Activated CD8-positive, alpha-beta memory T cell treated with anti-CD3 and anti-CD28 coated beads, Interleukin-2, amount 50 U/mL, for 1 hour (primary cell): ENCODE results near the gene PPP2R2C.
A peak's percentile ranks its signal among the peaks of the same experiment; 100 is the strongest.

Experiments used
- DNase-seq: peaks from one replicate; pipeline ENCODE4 v3.0.0-alpha.2; 2020; ENCODE audit errors: extremely low read depth

Gene PPP2R2C

GRCh38 chr4:6309777-6310176 is 162.6 kb downstream of the PPP2R2C start:
- DNase-seq, result no peak

DNA sequence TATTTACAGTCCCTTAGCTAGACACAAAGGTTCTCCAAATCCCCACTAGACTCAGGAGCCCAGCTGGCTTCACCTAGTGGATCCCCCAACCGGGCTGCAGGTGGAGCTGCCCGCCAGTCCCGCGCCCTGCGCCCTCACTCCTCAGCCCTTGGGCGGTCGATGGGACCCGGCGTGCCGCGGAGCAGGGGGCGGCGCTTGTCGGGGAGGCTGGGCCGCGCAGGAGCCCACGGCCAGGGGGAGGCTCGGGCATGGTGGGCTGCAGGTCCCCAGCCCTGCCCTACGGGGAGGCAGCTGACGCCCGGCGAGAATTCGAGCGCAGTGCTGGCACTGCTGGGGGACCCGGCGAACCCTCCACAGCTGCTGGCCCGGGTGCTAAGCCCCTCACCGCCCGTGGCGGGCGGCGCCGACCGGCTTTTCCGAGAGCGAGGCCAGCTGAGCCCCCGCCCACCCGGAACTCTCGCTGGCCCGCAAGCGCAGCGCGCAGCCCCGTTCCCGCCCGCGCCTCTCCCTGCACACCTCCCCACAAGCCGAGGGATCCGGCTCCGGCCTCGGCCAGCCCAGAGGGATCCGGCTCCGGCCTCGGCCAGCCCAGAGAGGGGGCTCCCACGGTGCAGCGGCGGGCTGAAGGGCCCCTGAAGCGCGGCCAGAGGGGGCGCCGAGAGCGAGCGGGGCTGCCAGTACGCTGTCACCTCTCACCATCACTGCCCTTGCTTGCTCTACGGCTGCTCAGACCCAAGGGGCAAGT is 163.3 kb downstream of the PPP2R2C start:
- DNase-seq, result peak; percentile 3

DNA sequence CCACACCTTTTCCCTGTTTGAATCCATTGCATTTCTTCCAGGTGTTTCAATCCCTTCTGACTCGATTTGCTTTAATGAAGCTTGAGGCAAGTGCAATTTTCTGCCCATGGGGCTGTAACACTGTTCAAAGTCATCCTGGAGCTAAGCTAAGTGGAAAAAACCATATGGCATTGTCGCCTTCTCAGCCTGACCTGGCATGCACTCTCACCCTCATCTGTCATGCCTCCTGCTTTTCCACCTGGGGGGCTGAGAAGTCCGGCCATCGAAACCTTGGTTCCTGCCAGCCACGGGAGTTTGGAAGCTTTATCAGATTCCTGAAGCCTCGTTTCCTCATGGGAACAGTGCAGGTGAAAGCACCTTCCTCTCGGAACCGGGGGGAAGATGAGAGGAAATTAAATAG is 164.5 kb downstream of the PPP2R2C start:
- no peak for DNase-seq

DNA sequence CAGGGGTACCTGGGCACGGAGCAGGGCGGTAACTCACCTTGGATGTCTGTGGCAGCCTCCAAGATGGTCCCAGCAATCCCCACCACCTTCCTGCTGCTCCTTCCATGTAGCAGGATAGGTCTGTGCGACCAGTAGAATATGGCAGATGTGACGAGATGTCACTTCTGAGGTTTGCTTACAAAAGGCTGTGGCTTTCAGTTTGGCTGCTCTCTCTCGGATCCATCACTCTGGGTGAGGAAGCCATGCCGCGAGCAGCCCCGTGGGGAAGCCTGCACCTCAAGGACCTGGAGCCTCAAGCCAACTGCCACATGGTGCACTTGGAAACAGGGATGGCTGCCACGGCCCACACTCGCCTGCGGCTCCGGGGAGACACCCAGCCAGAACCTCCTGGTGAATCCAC is 165.2 kb downstream of the PPP2R2C start:
- DNase-seq, result no peak

DNA sequence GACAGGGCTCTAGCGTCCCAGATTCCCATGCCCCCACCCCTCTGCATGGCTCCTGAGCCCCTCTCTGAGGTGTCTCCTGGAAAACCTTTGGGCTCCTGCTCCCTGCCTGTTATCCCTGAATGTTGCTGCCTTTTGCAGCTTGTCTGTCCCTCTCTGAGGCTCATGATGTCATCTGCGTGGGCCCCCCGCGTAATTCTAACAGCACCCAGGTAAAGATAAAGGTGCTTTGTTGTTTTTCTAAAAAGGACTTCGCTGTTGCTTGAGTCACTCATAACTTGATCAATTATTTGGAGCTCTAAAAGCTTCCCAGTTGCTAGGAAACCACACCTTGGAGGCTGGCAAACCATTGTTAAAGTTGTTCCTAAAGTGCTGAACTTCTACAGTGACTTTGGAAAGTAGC is 166.1 kb downstream of the PPP2R2C start:
- no peak for DNase-seq

DNA sequence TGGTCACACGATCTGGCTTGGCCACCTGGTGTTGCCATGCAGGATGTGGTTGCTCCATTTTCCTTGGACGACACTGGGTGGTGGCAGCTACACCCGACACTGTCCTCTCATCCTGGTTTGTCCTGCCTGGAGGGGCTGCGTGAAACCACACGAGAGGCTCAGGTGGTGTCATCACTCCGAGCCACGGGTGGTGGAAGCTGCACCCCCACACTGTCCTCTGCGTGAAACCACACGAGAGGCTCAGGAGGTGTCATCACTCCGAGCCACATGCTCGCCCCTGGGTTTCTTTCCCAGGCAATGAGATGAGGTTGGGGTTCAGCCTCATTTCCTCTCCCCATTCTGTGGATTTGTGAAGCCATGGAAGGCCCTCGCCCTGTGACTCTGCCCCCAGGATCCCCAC is 168.5 kb downstream of the PPP2R2C start:
- DNase-seq, result no peak

DNA sequence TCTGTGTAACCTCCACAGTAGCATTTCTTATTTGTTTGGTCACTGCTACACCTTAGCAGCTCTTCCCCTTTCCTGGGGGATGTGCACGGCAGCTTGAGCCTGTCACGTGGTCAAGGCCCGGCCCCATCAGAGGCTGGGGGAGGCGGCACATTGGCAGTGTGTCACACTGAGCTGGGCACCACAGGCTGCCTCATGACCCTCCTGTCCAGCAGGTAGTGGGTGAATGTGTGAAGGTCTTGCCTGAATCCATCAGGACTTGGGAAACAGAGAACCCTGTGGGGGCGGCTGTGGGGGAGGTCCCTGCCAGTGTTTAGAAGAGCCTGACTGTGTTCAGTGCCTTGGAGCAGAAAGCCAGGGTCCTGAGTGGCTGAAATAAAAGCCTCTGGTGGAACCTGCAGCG is 169.5 kb downstream of the PPP2R2C start:
- DNase-seq, result no peak

- no peak for DNase-seq
These were observed 170.5 kb downstream of the PPP2R2C start for GRCh38 chr4:6301732-6302442.

- no peak for DNase-seq
These were observed 171.2 kb downstream of the PPP2R2C start for GRCh38 chr4:6301051-6301731.

- DNase-seq, result no peak
These were observed 172.1 kb downstream of the PPP2R2C start for GRCh38 chr4:6300359-6300758.

DNA sequence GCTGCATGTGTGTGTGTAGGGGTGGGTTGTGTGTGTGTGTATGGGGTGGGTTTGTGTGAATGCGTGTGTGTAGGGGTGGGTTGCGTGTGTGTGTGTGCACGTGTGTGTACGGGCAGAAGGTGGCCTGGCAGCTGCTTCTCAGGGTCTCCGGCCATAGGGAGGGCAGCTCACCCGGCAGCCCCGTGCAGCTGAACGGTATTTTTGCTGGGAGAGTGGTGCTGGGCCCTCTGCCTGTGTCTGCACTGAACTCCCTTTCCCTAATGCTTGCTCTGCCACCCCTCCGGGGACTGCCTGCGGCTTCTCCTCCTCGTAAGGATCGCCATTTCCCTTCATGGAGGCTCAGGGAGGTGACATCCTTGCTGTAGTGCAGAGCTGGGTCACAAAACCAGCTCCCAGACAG is 172.5 kb downstream of the PPP2R2C start:
- no peak for DNase-seq

GRCh38 chr4:6298852-6299251 is 173.6 kb downstream of the PPP2R2C start:
- DNase-seq, result no peak

- no peak for DNase-seq
These were observed 174.4 kb downstream of the PPP2R2C start for GRCh38 chr4:6298035-6298434.

DNA sequence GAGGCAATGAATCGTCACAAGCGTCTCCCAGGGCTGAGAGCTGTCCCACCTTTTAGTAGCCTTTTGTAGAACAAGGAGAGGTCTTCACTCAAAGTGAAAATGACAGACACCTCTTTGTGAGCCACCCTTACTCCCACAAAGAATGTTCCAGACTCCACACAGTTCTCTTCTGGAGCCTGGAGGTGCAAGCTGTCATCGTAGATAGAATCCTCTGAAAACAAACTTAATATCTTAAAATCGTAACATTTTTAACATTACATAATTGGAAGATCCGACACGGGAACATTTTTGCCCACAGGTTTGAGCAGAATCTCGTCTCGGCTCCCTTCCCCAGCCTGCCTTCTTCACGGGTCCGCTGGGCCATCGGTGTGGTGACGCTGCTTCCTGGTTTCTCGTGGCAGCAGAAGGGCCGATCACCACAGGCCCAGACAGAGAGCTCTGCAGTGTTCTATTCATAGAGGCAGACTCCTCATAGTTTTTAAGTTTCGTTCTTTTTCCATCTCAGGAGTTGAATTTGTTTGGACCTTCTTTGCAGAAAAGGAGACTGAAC is 175.1 kb downstream of the PPP2R2C start:
- no peak for DNase-seq

DNA sequence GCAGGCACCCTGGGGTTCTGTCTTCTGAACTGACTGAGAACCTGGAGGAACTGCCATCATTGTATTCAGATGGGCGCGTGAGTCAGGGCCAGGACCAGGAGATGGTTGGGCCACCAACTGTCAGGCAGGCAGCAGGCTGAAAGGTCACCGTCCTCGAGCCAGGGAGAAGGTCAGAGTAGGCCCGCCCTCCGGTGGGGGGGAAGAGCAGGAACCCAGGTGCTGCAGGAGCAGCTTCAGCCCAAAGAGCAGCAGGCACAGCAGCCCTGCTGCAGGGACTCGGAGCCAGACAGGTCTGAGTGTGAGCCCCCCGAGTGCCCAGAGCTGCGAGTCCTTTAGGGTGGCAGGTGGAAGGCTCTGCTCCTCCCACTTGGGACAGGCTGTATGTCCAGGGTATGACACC is 176.4 kb downstream of the PPP2R2C start:
- no peak for DNase-seq

GRCh38 chr4:6295495-6295894 is 176.9 kb downstream of the PPP2R2C start:
- no peak for DNase-seq

DNA sequence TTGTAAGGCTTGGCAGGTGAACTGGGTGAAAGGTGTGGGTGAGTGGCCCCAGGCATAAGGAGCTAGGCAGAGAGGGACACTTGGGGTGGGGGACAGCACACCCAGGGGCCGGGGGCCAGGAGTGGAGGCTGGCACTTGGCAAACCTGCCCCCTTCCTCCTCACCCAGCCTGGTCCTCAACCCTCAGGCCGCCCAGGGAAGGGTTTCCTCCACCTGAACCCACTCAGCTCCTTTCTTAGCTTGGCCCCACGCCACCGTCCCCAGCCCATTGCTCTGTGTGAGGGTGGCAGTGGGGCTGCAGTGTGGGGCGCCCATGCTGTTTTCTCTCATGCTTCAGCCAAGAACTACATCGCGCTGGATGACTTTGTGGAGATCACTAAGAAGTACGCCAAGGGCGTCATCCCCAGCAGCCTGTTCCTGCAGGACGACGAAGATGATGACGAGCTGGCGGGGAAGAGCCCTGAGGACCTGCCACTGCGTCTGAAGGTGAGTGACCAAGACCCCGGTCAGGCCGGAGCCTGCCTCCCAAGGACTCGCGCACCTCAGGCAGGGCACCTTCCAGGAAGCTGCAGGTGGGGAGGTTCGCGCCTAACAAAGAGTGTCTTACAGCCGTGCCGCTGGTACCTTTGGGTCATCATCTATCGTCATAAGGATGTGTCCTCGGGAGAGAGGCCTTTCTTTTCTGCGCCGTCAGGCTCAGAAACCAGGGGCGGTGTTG is 177.6 kb downstream of the PPP2R2C start:
- no peak for DNase-seq

DNA sequence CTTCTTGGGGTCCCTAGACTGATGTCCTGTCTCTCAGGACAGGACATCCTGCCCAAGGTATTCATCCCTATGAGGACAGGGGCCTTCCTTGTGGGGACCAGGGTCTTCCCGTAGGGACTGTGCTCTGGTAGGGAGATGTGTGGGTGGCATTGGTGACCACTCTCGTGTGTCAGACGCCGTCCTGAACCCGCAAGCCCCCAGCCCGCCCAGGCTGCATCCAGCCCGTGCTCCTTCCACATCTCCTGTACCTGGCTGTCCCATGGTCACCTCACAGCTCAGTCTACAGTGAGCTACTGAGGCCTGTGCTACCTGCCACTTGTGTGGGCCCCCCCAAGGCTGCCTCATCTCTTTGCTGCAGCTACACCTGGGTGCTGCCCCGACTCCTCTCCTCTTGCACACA is 178.8 kb downstream of the PPP2R2C start:
- DNase-seq, result no peak

DNA sequence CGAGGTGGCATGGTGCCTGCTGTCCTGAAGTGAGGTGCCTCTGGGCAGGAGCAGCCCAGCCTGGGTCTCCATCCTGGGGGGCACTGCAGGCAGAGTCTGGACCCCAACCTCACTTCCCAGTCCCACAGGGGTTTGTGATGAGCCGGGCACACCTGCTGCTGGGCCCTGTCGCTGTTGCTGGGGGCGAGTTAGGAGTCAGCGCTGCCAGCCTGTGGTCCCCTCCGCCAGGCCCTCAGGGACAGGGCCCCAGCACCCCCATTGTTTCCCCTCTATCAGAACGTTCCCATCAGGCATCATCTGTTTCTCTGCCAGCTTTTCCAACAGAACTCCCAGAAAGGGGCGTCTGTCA is 179.3 kb downstream of the PPP2R2C start:
- no peak for DNase-seq

GRCh38 chr4:6292376-6293096 is 179.9 kb downstream of the PPP2R2C start:
- no peak for DNase-seq

GRCh38 chr4:6291784-6292297 is 180.6 kb downstream of the PPP2R2C start:
- no peak for DNase-seq
